Omental fat pad (tissue), 4 donors: ENCODE results near the gene SREBF1. TPM values are rescaled to one million over a fixed set of nuclear protein-coding genes. Genes with fewer than 3 reads are reported as not detected.

Experiments used
- ATAC-seq: fragments of 150-250 bp; one replicate; pipeline ENCODE4 v1.9.1; 2016; ENCODE audit warnings: mild to moderate bottlenecking, moderate library complexity; ENCODE audit not compliant: low FRiP score
- DNase-seq: peaks from one replicate; pipeline ENCODE4 v3.0.0-alpha.2; 2019; ENCODE audit warnings: low spot score
- total RNA-seq, 4 donors: library from RNA; depleted of rRNA; stranded (reverse); fragments of >200 nt; gene quantifications; one replicate each; pipeline ENCODE4 v1.1.0, GENCODE V29; 2016
- TF ChIP-seq, protein P1 (sequence below), 3 donors: fragments of 450-650 bp; IDR thresholded peaks; one replicate each; pipeline ENCODE4 v1.5.1; 2016 to 2017; ENCODE audit warnings: antibody characterized with exemption in 3 of 3, mild to moderate bottlenecking in 3 of 3, moderate library complexity in 2 of 3

Gene SREBF1
- total RNA-seq, 4 donors from 2014 or later: 18.5 to 118 (median 31.2) TPM

DNA sequence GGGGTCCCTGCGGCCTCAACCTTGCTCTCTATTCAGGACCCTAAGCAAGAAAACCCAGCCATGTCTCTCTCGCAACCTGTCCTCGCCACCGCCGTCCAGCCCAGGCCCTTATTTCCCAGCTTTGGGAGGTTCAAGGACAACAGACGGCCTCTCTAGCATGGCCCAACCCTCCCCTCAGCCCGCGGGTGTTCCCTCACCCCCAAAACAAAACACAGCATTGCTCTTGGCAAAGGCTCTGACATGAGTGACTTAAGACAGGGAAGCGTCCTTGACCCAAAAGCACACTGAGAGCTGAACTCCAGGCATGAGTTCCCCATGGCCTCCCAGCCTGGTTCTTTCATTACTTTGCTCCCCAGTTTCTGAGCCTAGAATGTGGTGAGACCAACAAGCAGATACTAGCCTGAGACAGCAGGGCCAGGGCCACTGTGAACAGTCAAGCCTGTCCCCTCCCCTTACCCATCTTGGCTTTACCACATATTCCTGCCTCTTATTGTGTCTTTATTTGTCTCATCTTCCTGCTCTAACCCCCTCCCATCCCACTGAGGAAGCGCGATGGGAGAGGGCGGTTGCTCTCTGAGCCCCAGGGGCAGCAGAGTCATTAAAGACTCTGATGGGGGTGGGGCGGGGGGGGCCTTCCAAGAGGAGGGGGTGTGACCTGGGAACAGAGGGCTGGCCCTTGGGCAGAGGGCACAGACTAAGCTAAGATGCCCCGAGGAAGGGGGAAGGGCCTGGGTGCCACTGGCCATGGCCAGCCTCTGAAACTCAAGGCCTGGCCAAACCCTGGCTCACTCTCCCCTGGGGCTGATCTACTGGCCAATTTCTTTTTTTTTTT is 11.8 kb downstream of the SREBF1 start:
- ATAC-seq (no peak), DNase-seq (no peak)
- TF ChIP-seq, protein P1, sequence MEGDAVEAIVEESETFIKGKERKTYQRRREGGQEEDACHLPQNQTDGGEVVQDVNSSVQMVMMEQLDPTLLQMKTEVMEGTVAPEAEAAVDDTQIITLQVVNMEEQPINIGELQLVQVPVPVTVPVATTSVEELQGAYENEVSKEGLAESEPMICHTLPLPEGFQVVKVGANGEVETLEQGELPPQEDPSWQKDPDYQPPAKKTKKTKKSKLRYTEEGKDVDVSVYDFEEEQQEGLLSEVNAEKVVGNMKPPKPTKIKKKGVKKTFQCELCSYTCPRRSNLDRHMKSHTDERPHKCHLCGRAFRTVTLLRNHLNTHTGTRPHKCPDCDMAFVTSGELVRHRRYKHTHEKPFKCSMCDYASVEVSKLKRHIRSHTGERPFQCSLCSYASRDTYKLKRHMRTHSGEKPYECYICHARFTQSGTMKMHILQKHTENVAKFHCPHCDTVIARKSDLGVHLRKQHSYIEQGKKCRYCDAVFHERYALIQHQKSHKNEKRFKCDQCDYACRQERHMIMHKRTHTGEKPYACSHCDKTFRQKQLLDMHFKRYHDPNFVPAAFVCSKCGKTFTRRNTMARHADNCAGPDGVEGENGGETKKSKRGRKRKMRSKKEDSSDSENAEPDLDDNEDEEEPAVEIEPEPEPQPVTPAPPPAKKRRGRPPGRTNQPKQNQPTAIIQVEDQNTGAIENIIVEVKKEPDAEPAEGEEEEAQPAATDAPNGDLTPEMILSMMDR (IDR thresholded peaks at IDR 0.05): no peak

DNA sequence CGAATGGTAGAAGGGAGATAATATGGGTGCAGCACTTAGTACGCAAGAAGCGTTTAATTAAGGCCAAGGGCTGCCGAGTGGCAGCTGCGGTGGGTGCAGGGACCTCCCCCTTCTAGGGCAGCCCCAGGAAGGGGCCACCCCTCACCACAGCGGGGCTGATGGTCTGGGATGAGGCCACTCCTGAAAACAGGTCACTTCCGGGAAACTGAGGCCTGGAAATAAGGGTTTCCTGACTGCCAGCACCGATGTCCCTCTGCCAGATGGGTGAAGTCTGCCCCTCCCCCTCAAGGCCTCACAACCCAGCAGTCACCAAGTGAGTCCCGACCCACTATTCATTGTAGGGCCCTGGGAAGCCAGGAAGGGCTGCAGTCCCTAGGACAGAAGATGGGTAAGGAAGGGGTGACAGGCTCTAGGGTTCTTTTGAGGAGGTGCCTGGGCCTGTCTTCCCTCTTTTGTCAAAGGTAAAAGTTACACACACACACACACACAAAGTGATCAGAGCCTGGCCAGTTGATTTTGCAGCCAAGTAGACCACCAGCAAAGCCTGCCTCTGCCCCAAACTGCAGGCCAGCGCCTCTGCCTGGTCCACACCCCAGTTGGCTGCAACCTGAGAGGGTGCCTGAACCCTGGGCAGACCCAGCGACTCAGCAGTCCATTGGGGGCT is 12.5 kb downstream of the SREBF1 start:
- ATAC-seq (no peak), DNase-seq (no peak)
- TF ChIP-seq, protein P1 (IDR thresholded peaks at IDR 0.05): no peak

DNA sequence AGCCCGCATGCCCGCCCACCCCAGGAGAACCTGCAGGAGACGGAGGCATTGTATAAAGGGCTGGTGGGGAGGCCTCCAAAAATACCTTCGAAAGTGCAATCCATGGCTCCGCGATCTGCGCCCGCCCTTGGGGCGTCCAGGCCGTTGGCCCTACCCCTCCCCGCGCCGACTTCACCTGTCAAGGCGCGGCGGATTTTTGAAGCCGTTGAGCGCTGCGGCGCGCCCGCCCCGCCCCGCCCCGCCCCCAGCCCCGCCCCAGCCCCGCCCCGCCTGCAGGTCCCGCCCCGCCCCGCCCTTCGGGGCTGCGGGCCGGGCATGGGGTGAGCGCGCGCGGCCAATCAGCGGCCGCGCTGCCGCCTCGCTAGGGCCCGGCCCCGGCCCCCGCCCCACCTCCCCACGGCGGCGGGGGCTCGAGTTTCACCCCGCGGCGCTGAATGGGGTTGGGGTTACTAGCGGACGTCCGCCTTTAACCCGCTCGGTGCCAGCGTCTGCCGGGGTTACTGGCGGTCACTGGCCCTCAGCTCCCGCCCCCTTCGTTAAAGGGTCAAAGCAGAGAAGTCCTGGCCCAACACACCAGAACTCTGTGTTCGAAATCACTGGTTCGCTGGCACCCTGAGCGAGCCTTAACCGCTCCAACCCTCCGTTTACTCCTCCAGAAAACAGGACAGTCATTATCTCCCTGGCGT is 13.2 kb downstream of the SREBF1 start:
- TF ChIP-seq, protein P1 (IDR thresholded peaks at IDR 0.05): no peak
- DNase-seq: peak; percentile 50
- ATAC-seq: peak; percentile 83

DNA sequence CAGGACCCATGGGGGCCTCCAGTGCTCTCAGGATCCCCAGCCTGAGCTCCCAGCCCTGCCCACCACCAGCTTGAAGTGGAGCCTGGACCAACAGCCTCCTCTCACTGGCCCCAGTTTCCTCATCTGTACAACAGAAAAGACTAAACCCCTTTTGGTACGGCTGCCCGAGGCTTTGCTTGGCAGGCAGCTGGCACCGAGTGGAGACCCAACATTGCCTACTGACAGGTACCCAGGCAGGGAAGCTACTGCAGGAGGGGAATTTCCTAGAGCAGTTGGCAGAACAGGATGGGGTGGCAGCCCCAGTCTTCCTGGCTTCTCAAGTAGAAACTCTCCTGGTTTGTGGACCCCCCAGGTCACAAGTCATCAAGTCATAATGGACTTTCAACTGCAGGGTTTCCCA is 14.2 kb downstream of the SREBF1 start:
- TF ChIP-seq, protein P1 (IDR thresholded peaks at IDR 0.05): no peak
- ATAC-seq (no peak), DNase-seq (no peak)

DNA sequence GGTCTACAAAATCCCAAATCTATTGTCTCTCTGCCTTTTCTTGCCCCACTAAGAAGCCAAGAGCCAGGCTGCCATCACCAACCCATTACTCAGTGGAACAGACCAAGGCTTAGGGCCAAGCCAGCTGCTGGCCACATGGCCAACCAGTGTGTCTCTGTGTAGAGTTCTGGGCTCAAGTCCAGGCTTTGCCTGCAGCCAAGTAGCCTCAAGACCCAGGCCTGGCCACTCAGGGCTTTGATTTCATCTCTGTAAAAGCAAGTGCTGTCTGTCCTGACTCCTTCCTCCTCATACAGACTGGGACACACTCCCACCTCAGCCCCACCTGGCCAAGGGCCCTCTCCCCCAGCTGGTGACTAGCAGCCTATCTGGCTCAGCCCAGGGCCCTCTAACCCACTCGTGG is 14.6 kb downstream of the SREBF1 start:
- TF ChIP-seq, protein P1 (IDR thresholded peaks at IDR 0.05): no peak
- no peak for ATAC-seq
- no peak for DNase-seq

DNA sequence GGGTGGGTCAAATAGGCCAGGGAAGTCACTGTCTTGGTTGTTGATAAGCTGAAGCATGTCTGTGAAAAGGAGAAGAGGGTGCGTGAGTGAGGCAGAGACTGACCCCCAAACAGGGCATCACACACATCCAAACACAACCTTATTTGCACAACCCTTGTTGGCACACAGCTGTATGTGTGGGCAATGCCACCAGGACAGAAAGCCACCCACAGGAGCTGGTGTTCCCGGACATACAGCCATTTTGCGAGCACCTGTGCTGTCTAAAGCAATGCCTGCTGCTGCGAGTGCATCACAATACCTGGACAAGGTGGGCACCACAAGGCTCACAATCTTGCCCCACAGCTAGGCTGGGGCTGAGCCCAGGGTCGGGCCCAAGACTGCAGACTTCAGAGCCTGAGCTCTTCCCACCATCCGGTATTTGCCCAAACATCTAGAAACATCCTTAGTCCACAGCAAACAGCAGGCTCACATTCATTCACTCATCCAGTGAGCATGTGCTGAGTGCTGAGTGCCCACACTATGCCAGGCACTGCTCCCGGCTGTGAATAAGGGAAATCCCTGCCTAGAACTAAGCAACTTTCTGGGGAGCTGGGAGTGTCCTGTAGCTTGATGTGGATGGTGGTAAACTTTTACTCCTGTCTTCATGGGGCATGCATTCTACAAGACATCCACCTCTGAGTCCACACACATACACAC is 16.2 kb downstream of the SREBF1 start:
- DNase-seq (no peak), ATAC-seq (no peak)
- TF ChIP-seq, protein P1 (IDR thresholded peaks at IDR 0.05): no peak
